Central memory CD4-positive, alpha-beta T cell (primary cell): ENCODE results near the gene ZNF557.

Experiments
- DNase-seq: peaks from one replicate; pipeline ENCODE4 v3.0.0; 2022

Gene ZNF557

DNA sequence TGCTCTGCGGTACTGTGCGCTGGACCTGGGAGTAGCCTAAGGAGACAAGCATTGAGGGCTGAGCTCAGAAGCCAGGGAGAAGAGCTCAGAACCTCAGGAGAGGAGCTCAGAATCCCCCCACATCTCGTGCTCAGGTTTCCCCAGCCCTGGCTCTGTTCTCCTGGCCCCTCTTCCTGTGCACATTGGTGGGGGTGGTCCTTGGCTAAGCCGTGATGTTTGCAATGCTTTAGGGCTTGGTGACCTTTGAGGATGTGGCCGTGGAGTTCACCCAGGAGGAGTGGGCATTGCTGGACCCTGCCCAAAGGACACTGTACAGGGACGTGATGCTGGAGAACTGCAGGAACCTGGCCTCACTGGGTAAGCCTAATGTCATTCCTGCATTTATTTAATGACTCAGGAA is 6.6 kb downstream of the ZNF557 start:
- DNase-seq, result no peak

DNA sequence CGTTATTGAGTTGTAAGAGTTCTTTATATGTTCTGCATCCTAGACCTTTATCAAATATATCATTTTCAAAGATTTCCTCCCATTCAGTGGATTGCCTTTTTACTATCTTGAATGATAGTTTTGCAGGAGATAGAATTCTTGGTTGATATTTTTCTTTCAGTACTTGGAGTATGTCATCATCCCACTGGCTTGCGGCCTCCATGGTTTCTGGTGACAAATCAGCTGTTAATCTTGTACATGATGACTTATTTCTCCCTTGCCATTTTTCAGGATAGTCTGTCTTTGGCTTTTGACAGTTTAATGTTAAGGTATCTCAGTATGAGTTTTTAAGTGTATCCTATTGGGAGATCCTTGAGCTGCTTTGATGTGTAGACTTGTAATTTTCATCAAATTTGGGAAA is 8.5 kb downstream of the ZNF557 start:
- DNase-seq, result no peak

DNA sequence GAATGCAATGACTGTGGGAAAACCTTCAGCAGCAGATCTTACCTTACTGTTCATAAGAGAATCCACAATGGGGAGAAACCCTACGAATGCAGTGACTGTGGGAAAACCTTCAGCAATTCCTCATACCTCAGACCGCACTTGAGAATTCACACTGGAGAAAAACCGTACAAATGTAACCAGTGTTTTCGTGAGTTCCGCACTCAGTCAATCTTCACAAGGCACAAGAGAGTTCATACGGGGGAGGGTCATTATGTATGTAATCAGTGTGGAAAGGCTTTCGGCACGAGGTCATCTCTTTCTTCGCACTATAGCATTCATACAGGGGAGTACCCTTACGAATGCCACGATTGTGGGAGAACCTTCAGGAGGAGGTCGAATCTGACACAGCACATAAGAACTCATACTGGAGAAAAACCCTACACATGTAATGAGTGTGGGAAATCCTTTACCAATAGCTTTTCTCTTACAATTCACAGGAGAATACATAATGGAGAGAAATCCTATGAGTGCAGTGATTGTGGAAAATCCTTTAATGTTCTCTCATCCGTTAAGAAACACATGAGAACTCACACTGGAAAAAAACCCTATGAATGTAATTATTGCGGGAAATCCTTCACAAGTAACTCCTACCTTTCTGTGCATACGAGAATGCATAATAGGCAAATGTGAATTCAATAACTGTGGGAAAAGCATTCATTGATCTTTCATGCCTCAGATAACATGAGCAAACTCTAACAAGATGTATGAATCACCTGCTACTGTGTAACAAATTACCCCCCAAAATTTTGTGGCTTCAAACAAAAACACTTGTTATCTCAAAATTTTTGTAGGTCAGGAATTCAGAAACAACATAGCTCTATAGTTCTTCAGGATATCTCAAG is 13.8 kb downstream of the ZNF557 start:
- no peak for DNase-seq

DNA sequence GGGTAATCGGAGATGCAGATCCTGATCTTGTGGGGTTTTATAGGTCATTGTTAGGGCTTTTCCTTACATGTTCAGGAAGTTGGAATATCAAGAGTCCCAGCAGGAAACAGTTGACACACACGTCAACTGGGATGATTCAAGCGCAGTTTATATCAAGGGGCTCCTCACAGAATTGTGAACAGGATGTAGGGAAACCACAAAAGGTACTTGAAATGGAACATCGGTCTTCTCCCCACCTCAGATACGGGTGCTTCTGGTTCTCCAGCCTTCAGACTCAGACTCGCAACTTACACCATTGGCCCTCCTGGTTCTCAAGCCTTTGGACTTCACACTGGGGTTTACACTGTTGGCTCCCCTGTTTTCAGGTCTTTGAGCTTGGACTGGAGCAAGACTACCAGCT is 19.5 kb downstream of the ZNF557 start:
- DNase-seq, result no peak

DNA sequence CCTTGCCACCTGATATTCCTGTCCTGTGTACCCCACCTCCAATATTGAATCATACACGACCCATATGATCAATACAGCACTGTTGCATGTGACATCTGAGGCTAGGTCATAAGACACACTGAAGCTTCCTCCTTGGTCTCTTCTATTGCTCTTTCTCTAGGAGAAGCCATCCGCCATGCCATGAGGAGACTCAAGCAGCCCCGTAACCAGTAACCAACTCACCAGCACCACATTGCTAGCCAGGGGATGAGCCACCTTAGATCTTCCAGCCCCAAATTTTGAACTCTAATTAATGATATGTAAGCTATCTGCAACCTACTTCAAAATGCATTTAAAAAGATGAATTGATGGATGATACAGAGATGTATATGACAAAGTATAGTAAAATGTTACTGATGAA is 28.6 kb downstream of the ZNF557 start:
- DNase-seq, result no peak

DNA sequence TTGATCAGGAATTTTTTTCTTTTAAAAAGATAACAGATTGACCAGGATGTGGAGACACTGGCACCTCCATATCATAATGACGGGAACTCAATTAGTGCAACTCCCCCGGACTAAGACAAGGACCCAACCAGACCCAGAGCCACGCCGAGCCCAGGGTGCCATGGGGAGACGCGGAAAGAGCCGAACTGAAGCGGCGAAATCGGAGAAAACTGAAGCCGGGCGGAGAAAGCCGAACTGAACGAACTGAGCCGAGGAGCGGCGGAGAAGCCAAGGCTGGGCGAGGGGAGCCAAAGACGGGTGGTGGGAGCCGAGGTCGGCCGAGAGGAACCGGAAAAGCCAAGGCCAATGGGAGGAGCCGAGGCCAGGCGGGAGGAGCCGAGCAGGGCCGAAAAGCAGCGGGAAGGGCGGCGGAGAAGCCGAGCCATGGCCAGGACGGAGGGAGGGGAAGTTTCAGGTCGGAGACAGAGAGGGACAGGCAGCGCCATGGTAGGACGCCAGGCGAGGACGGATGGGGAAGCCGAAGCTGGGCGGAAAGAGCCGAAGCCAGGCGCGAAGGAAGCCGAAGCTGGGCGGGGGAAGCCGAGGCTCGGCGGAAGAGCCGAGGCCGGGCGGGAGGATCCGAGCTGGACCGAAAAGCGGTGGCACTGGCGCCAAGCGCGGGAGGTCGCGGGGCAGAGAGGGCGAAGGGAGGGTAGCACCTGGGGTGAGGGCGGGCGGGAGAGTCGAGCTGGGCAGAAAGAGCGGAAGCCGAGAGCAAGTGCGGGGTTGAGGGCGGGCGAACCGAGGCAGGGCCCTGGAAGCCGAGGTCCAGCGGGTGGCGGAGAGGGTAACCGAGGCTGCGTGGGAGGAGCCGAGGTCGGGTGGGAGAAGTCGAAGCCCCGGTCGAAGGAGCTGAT is 29.4 kb downstream of the ZNF557 start:
- DNase-seq, result peak; percentile 86

DNA sequence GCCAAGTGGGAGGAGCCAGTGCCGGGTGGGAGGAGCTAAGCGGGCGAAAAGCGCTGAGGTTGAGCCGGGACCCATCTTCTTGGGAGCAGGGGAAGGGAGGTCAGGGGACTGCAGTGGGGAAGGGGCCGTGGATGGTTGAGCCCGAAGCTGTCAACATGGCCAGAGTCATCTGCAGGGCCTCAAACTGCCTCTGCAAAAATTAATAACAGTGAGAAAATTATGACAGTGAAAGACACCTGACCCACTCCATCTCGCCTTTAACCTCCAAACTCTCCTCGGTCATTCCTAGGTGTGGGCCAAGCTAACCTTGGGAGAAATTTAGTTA is 30.1 kb downstream of the ZNF557 start:
- DNase-seq, result no peak

DNA sequence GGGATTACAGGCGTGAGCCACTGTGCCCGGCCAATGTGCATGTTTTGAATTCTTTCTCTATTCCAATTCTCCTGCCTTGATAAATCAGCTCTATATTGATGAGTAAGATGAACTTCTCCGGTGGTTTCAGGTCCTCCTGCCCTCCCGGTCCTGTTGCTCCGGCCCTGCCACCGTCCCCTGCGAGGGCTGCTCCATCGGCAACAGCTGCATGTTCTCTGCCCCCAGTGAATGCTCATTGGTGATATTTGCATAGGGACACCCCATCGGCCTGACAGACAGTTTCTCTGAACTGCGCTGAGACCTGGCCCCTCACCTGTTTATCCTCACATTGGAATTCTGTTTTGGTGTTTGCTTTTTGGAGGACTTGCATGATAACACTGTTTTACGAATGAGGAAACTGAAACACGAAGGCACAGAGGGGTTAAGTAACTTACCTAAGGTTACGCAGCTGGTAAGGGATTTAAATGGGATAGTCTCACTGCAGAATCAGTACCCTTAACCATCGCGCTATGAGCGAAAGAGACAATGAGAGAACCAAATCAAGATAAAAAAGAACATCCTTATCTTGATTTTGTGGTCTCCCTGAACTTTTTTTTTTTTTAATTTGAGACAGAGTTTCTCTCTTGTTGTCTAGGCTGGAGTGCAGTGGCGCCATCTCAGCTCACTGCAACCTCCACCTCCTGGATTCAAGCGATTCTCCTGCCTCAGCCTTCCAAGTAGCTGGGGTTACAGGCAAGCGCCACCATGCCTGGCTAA is 32.2 kb downstream of the ZNF557 start:
- peak; percentile 55 for DNase-seq

DNA sequence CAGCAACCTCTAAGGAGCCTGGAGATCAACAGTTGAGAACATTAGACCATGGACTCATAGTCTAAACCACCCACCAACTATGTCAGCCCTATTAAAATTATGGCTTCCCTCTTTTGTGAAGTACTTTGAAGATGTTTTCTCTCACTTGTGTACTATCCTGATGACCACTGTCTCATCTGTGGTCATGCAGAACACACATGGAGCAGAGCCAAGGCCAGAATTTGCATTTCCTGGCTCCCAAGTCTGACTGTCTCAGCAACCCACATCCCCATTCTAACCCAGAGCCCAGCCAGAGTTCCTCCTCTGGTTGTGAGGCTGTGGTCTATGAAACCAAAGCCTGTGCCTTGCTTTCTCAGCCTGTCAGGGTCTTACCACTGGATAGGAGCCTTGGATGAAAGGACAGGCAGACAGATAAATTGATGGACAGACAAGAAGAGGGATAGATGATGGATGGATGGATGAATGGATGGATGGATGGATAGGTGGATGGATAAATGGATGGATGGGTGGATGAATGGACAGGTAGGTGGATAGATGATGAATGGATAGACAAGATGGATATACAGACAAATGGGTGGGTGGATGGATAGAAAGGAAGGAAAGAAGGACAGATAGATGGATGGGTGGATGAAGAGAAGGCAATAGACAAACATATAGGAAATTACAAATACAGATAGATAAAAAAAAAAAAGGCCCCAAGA is 35.4 kb downstream of the ZNF557 start:
- DNase-seq, result no peak

DNA sequence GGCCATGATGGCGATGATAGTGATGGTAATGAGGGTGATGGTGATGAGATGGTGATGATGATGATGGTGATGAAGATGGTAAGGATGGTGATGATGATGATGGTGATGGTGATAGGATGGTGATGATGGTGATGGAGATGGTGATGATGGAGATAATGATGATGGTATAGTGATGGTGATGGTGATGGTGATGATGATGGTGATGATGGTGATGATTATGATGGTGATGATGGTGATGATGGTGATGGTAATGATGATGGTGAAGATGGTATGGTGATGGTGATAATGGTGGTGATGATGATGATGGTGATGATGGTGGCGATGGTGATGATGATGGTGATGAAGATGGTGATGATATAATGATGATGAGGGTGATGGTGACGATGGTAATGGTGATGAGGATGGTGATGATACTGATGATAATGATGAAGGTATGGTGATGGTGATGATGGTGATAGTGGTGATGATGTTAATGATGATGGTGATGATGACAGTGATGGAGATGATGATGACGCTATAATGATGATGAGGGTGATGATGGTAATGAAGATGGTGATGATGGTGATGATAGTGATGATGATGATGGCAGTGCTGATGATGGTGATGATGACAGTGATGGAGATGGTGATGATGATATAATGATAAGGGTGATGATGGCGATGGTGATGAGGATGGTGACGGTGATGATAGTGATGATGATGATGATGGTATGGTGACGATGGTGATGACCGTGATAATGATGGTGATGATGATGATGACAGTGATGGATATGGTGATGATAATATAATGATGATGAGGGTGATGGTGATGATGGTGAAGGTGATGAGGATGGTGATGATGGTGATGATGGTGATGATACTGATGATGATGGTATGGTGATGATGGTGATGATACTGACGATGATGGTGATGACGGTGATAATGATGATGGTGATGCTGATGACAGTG is 37.5 kb downstream of the ZNF557 start:
- no peak for DNase-seq

DNA sequence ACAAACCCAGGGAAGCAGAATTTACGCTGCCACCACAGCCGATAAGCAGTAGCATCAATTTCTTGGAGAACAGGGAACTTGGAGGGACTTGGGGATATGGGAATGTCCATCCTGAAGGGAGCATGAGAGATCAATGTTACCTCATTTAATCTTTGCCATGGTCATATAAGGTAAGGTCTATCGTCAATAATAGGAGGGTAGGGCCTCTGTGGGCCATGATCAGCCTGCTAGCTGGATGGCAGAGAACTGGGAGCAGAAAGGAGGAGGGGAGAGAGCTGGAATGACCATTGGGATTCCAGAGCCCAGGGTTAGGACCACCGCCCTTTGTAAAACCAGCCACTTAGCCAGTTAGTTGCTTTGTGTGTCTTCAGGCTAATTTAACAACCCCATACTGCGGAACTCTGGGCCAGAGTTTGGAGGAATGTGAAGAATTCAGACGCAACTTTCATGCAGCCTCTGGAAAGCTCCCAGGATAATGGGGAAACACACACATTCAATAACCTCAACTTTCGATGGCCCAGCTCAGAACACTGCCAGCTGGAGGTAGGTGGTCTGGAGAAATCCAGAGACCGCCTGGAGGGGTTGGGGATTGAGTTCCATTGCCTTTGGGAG is 40.3 kb downstream of the ZNF557 start:
- DNase-seq, result no peak

DNA sequence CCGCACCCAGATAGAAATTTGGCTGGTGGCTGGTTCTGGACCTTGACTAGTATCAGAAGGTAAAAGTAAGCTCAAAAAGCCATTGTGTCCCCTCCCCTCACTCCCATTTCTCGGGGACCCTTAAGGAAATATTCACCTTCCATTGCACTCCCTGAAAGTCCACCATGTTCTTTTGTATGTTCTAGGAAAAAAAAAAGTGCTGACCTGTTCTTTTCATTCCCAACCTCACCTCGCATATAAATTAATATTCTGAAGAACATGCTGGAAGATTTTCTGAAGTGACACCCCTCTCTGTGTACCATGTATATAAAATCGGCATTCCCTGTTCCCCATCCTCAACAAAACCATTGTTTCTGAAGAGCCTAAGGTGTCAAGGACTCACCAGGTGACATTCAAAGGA is 43.2 kb downstream of the ZNF557 start:
- DNase-seq, result no peak

DNA sequence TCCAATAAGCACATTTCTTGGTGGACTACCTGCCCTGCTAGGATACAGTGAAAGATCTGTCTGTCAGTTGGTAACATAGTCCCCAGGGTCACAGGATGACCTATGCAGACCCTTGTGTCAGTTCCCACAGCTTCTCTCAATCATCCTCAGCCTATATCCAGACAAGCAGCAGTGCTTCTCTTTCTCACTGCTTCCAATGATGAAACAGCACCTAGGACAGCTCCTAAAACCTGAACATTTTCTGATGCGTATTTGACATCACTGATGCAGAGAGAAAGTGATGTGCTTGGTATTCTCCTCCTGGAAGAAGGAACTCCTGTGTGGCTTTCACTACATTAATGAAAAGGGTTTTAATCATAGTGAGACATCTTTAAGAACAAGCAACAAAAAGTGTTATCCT is 43.7 kb downstream of the ZNF557 start:
- no peak for DNase-seq

DNA sequence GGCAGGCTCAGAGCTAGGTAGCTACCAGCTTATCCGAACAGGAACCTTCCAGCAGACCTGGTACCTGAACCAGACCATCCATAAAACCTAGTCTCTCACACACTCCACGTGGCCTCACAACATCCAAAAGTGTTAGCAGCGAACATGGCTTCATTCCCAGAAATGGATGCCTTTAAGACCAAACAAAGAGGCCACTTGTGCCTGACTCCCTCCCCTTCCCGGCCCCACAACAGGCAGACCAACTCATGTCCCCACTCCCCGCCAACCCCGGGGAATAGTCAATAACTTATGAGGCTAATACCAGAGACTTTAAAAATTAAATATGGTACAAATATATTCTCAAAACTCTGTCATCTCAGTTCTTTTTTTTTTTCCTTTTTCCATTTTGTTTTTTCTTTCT is 46.2 kb downstream of the ZNF557 start:
- DNase-seq, result no peak

DNA sequence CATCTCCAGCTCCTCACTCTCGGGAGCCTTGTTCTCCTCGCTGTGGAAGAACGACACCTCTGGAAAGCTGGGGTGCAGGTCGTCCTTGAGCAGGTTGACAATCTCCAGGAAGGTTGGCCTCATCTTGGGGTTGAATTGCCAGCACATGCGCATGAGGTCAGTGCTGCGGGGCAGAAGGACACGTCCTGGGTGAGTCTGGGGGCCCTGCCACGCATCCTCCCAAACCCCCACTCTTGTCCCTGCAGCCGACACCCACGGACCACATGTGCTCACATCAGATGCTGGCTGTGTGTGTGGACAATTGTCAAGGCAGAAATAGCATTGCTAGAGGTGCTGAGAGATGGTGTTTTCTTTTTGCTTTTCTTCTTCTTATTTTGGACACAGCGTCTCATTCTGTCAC is 47.7 kb downstream of the ZNF557 start:
- DNase-seq, result no peak

DNA sequence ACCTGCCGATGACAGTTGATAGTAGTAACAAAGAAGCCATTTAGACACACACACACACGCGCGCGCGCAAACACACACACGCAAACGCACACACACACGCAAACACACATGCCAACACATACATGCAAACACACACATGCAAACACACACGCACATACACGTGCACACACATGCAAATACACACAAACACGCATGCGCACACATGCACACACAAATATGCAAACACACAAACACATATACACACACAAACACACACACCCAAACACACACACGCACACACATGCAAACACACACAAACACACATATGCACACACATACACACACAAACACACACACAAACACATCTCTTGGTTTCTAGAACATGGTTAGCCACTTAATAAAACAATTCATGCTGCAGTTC is 50.1 kb downstream of the ZNF557 start:
- no peak for DNase-seq

DNA sequence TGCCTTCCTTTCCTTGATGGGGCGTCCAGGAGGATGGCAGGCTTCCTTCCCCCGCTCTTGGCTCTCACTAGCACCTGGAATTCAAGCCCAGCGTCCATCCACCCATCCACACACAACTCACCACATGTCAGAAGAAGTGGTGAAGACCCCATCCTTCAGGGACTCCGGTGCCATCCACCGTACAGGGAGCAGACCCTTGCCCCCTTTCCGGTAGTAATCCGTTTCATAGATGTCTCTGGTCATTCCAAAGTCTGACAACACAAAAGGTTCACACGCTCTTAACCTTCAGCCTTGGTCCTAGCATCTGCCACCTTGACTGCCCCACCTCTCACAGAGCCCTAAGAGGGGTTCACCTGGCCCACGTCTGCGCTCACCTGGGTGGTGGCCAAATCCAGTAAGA is 51.0 kb downstream of the ZNF557 start:
- DNase-seq, result no peak

DNA sequence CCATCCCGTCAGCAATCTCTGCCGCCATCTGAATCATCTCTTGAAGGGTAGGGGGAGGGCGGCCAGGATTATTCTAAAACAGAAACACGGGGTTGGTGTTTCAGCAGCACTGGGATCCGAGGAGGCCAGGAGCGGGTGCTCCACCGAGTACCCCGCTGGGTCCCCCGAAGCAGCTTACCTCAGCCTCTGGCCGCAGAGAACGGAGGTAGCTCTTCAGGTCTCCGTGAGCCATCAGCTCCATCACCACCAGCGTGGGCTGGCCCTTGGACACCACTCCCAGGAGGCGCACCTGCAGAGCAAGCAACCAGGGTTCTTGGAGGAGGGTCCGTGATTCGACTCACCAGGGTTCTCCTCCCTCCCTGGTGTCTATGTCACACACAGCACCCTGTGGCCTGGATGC is 53.2 kb downstream of the ZNF557 start:
- no peak for DNase-seq

DNA sequence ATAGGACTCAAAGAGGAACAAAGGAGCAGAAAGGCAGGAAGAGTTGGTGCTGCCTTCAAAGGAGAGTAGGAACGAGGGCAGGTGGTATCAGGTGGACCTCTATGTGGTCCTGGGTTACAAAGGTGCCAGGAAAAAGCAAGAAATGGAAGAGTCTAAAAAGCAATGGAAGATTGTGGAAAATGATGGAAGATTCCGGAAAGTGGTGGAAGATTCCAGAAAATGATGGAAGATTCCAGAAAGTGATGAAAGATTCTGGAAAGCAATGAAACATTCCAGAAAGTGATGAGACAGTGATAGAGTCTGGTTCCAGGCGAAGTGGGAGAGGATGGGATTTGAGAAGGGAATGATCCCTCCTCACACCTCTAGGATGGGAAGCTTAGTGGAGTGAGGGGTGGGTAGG is 55.3 kb downstream of the ZNF557 start:
- no peak for DNase-seq

DNA sequence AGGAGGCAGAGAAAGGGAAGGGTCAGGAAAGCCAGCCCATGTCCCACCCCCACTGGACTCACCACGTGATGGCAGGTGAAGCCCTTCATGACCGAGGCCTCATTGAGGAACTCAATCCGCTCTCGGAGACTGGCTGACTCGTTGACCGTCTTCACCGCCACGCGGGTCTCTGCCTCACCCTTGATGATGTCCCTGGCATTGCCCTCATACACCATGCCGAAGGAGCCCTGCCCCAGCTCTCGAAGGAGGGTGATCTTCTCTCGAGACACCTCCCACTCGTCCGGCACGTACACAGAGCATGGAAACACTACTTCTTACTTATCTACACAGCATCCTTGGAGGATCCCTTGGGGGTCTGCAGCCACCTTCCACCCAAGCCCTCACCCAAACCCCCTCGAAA is 55.7 kb downstream of the ZNF557 start:
- no peak for DNase-seq

DNA sequence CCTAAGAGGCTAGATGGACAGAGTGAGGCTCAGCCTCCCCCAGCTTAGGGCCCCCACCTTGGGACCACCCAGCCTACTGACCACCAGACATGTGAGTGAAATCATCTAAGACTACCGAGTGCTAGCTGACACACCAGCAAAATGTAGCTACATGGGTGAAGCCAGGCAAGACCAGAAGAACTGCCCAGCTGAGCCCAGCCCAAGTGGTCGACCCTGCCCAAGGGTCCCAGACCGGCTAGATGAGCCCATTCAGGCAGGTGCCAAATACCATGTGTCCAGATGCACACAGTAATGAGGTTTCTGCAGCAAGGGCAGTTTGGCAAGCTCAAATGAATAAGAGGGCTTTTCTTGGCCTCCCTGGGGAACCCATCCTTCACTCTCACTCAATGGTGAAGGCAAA is 56.6 kb downstream of the ZNF557 start:
- DNase-seq, result no peak
